Measurements from ENCODE around the gene NDFIP2. TPM values are rescaled to one million over a fixed set of nuclear protein-coding genes. Genes with fewer than 3 reads are reported as not detected.

NDFIP2 gene
- total and polyA plus RNA-seq, 7 donors, result 14.7 to 48.2 (median 28.3) TPM

DNA sequence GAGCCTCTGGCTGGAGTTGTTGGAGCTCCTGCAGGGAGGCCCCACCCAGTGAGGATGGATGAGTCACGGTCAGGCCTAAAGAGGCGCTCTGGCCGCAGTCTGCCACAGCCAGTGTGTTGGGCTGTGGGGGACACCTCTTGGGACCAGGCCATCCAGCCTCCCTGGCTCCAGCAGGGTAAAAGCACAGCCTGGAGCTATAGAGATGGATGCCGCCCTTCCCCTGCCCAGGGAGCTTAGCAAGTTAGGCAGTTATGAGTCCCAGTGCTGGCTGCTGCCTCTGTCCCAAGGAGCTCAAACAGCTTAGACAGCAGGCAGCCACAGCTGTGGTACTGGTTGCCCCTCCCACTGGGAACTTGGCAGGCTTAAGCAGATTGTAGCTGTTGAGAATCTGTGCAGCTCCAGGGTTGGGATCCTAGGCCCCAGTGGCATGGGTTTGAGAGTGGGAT lies 100.9 kb downstream of the NDFIP2 start:
- TF ChIP-seq, protein P1, sequence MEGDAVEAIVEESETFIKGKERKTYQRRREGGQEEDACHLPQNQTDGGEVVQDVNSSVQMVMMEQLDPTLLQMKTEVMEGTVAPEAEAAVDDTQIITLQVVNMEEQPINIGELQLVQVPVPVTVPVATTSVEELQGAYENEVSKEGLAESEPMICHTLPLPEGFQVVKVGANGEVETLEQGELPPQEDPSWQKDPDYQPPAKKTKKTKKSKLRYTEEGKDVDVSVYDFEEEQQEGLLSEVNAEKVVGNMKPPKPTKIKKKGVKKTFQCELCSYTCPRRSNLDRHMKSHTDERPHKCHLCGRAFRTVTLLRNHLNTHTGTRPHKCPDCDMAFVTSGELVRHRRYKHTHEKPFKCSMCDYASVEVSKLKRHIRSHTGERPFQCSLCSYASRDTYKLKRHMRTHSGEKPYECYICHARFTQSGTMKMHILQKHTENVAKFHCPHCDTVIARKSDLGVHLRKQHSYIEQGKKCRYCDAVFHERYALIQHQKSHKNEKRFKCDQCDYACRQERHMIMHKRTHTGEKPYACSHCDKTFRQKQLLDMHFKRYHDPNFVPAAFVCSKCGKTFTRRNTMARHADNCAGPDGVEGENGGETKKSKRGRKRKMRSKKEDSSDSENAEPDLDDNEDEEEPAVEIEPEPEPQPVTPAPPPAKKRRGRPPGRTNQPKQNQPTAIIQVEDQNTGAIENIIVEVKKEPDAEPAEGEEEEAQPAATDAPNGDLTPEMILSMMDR (IDR thresholded peaks at IDR 0.05), result no peak
- Histone ChIP-seq H3K9me3 (peaks cover 5% of the 10 kb centered on the region), H3K27ac (no peak overlapping the region), H3K4me3 (no peak overlapping the region), H3K4me1 (no peaks in the 10 kb centered on the region), H3K36me3 (ENCODE audit: insufficient read depth in 1 of 2, low read depth in 1 of 2) (no peaks in the 10 kb centered on the region), H3K27me3 (ENCODE audit: insufficient read depth in 3 of 3, low read length in 2 of 3) (no peaks in the 10 kb centered on the region)
- intact Hi-C loops (cut with DNase I), result no loop called here
- WGBS, 3 donors, result 48 to 75% (median 55%) methylated on average over 4 of the region's 4 CpGs
- ATAC-seq (peak in 1 of 4 donors; percentile 30), DNase-seq (peak; percentile 23 to 64)

DNA sequence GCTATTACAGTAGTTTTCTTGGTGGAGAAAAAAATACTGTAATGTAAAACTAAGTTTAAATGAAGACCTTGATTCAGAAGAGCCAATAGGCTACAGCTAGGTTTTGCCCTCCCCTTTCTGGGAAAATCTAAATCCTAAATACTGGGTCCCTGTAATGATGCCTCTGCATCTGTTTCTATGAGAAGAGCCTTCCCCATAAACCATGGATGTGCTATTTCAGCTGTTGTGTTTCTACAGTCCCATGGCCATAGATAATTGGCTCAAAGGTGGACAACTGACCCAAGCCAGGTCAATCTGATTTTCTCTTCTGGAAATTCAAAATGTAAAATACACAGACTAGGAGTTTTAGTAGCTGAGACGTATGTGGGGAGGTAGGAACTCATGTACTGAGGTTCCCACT lies 101.9 kb downstream of the NDFIP2 start:
- 81 to 98% (median 97%) methylated on average over 1 of the region's 1 CpG for WGBS, 3 donors
- no peak overlapping the region for H3K27ac ChIP-seq
- H3K27me3 ChIP-seq (ENCODE audit: insufficient read depth in 3 of 3, low read length in 2 of 3), result no peaks in the 10 kb centered on the region
- DNase-seq (no peak), ATAC-seq (no peak)
- H3K4me3 ChIP-seq, result no peak overlapping the region
- intact Hi-C loops (cut with DNase I), result no loop called here
- H3K36me3 ChIP-seq (ENCODE audit: insufficient read depth in 1 of 2, low read depth in 1 of 2), result no peaks in the 10 kb centered on the region
- H3K9me3 ChIP-seq, result peaks cover 2% of the 10 kb centered on the region
- no peaks in the 10 kb centered on the region for H3K4me1 ChIP-seq
- TF ChIP-seq, protein P1 (IDR thresholded peaks at IDR 0.05), result no peak

DNA sequence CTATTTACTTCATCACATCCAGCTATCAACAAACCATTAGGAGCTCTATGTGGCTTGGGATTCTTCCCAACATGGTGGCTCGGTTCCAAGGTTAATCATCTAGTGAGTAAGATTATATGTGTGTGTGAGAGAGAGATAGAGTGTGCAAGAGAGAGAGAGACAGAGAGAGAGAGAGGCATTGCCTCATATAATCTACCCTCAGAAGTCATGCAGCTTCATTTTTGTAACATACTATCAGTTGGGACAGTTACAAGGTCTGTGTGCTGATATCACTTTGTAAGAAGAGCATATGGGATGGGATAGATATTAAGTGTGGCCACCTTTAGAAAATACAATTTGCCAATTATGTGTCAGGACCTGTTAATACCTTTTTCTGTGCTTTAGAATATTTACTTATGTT lies 104.1 kb downstream of the NDFIP2 start:
- DNase-seq (no peak), ATAC-seq (no peak)
- Histone ChIP-seq H3K4me1 (no peaks in the 10 kb centered on the region), H3K27me3 (ENCODE audit: insufficient read depth in 3 of 3, low read length in 2 of 3) (no peaks in the 10 kb centered on the region), H3K27ac (no peak overlapping the region), H3K4me3 (no peak overlapping the region), H3K36me3 (ENCODE audit: insufficient read depth in 1 of 2, low read depth in 1 of 2) (no peaks in the 10 kb centered on the region), H3K9me3 (no peaks in the 10 kb centered on the region)
- TF ChIP-seq, protein P1 (IDR thresholded peaks at IDR 0.05), result no peak
- intact Hi-C loops (cut with DNase I), result no loop called here
- 65 to 72% (median 71%) methylated on average over 1 of the region's 1 CpG for WGBS, 3 donors

DNA sequence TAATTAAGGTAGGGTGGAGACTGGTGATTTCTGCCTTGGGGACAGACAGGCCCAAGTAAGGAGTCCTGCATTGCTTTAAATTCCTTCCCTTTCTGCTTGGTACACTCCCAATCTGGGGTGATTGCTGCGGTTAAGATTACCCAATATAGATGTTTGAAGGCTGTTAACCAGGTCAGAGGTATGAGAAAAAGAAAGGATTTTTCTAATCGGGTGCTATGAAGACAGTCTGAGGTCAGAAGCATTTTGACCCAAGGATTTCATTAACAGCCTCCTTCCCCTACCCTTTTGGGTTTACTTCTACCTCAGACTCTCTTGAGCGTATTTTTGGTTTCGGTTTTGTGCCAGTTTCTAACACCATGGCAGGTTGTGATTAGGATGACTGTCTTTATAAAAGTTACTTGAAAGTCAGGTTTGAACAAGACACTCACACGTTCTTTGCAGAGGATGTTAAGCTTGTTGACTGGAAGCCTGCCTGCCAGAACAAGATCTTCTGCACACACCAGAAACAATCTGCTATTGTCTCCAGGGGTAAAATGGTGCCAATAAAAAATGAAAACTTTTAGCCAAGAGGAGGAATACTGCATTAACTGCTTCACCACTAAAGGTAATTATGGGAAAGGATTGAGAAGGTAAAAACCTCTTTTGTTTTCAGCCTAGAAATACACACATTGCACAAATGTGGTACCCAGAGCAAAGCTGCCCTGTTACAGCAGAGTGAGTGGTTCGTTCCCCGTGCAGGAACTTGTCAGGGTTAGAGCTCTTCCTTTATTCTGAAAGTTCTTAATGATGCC lies 108.8 kb downstream of the NDFIP2 start:
- H3K27ac ChIP-seq, result no peak overlapping the region
- DNase-seq, result no peak
- 39 to 56% (median 40%) methylated on average over 7 of the region's 7 CpGs for WGBS, 3 donors
- H3K4me3 ChIP-seq, result no peak overlapping the region
- H3K9me3 ChIP-seq, result no peaks in the 10 kb centered on the region
- H3K36me3 ChIP-seq (ENCODE audit: insufficient read depth in 1 of 2, low read depth in 1 of 2), result no peaks in the 10 kb centered on the region
- H3K4me1 ChIP-seq, result no peaks in the 10 kb centered on the region
- TF ChIP-seq, protein P1 (IDR thresholded peaks at IDR 0.05), result no peak
- ATAC-seq, result no peak
- H3K27me3 ChIP-seq (ENCODE audit: insufficient read depth in 3 of 3, low read length in 2 of 3), result no peaks in the 10 kb centered on the region
- intact Hi-C loops (cut with DNase I), result no loop called here

DNA sequence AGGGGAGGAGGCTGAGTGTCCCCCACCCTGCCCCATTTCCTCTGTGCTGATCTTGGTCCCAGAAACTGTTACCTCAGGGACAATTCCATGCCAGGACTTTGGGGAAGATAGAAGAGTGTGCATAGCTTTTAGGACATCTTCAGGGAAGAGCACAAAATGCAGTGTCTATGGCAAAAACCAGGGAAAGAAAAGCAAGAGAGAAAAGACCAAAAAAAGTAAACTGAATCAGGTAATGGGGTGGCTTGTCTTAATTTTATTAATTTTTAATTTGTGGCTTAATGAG lies 109.4 kb downstream of the NDFIP2 start:
- no peaks in the 10 kb centered on the region for H3K27me3 ChIP-seq (ENCODE audit: insufficient read depth in 3 of 3, low read length in 2 of 3)
- ATAC-seq, result no peak
- no peak overlapping the region for H3K27ac ChIP-seq
- no peak for DNase-seq
- intact Hi-C loops (cut with DNase I), result no loop called here
- TF ChIP-seq, protein P1 (IDR thresholded peaks at IDR 0.05), result no peak
- no peaks in the 10 kb centered on the region for H3K4me1 ChIP-seq
- no peaks in the 10 kb centered on the region for H3K36me3 ChIP-seq (ENCODE audit: insufficient read depth in 1 of 2, low read depth in 1 of 2)
- H3K9me3 ChIP-seq, result no peaks in the 10 kb centered on the region
- H3K4me3 ChIP-seq, result no peak overlapping the region

Measured in psoas muscle (tissue), 8 donors.